ENCODE results near the gene KCNH5. TPM values are rescaled to one million over a fixed set of nuclear protein-coding genes. Genes with fewer than 3 reads are reported as not detected.
A peak's percentile ranks its signal among the peaks of the same experiment; 100 is the strongest.

Gene KCNH5
- total and polyA plus RNA-seq, 9 of the 15 experiments (the other 6 are each of a cell fraction or from before 2014, with no cell fraction given) = 1.1 to 2.4 (median 1.4) TPM

DNA sequence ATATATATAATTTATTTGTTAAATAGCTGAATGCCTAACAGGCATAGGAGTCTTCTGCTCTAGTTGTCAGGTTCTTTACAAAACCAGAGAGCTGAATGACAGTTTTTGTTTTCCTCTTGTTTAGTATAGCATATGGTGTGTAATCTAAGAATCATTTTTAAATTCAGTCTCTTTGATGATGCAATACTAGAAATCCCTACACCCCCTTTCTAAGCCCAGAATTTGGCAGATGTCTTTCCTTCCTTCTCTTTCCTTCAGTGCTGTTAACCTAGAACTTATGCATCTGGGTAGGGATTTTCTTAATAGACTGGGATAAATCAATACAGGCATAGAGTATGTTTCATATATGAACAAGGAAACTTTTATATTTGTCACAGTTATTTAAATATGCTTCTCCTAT, 198.1 kb downstream of the KCNH5 start:
- Histone ChIP-seq H3K4me1 (replicated peaks in 1 of 2; ENCODE audit: control insufficient read depth in 2 of 2, insufficient read depth in 2 of 2, low read length in 2 of 2) (no peaks in the 10 kb centered on the region), H2AFZ (ENCODE audit: low read depth, low read length) (no peak overlapping the region), H3K27me3 (ENCODE audit: control insufficient read depth in 2 of 2, insufficient read depth in 2 of 2, low read length in 2 of 2) (no peaks in the 10 kb centered on the region), H3K9me3 (replicated peaks; ENCODE audit: control insufficient read depth, insufficient read depth, low read depth, low read length) (no peaks in the 10 kb centered on the region), H3K4me2 (ENCODE audit: insufficient read depth, low read length) (no peak overlapping the region), H3K9me1 (ENCODE audit: control insufficient read depth, insufficient read depth, low read length) (no peaks in the 10 kb centered on the region), H3K4me3 (no peak overlapping the region), H3K9ac (ENCODE audit: insufficient read depth in 1 of 2, low read depth in 2 of 2, low read length in 2 of 2) (no peak overlapping the region), H3K36me3 (ENCODE audit: control insufficient read depth, insufficient read depth, low read length) (no peaks in the 10 kb centered on the region), H3K27ac (ENCODE audit: extremely low read depth, low read depth, low read length) (no peak overlapping the region), H4K20me1 (replicated peaks; ENCODE audit: control insufficient read depth, insufficient read depth, low read length) (no peaks in the 10 kb centered on the region), H3K79me2 (ENCODE audit: control insufficient read depth, insufficient read depth, low read length) (no peaks in the 10 kb centered on the region)
- intact Hi-C loops (cut with micrococcal nuclease) = no loop called here
- ChIA-PET POLR2A (no interaction called here), CTCF (ENCODE audit: low intra/inter-chr PET ratio) (no interaction called here)
- DNase-seq (ENCODE audit: extremely low read depth in 1 of 4, low spot score in 3 of 4) (no peak), FAIRE-seq (no peak), ATAC-seq (no peak)
- TF ChIP-seq ZBTB17 (CRISPR knock-in tag; IDR thresholded peaks at IDR 0.05) = no peak
- peak; percentile 29; the same call in 1 of the 2 replicates for TF ChIP-seq ATF3 (IDR thresholded peaks at IDR 0.05)
- no peak for TF ChIP-seq ATF3 (CRISPR knock-in tag; conservative IDR thresholded peaks at IDR 0.05)
- no peak for TF ChIP-seq HDAC3 (IDR thresholded peaks at IDR 0.05; ENCODE audit: borderline replicate concordance, partially characterized antibody)
- TF ChIP-seq CEBPG (CRISPR knock-in tag; IDR thresholded peaks at IDR 0.05) = no peak
- peak in 1 of 2 experiments; percentile 68; a peak in 2 of 4 replicates for TF ChIP-seq CEBPG (tag; conservative IDR thresholded peaks at IDR 0.05 in 1 of 2, IDR thresholded peaks at IDR 0.05 in 1 of 2)
- TF ChIP-seq BCL6 (CRISPR knock-in tag; IDR thresholded peaks at IDR 0.05) = no peak
- TF ChIP-seq TSC22D4 (tag; IDR thresholded peaks at IDR 0.05) = no peak
- TF ChIP-seq RBBP5 (IDR thresholded peaks at IDR 0.05; ENCODE audit: borderline replicate concordance, insufficient read depth, low read length, poor library complexity, severe bottlenecking) = no peak
- TF ChIP-seq NR2F6 (CRISPR knock-in tag; IDR thresholded peaks at IDR 0.05) = no peak
- TF ChIP-seq, protein P1, sequence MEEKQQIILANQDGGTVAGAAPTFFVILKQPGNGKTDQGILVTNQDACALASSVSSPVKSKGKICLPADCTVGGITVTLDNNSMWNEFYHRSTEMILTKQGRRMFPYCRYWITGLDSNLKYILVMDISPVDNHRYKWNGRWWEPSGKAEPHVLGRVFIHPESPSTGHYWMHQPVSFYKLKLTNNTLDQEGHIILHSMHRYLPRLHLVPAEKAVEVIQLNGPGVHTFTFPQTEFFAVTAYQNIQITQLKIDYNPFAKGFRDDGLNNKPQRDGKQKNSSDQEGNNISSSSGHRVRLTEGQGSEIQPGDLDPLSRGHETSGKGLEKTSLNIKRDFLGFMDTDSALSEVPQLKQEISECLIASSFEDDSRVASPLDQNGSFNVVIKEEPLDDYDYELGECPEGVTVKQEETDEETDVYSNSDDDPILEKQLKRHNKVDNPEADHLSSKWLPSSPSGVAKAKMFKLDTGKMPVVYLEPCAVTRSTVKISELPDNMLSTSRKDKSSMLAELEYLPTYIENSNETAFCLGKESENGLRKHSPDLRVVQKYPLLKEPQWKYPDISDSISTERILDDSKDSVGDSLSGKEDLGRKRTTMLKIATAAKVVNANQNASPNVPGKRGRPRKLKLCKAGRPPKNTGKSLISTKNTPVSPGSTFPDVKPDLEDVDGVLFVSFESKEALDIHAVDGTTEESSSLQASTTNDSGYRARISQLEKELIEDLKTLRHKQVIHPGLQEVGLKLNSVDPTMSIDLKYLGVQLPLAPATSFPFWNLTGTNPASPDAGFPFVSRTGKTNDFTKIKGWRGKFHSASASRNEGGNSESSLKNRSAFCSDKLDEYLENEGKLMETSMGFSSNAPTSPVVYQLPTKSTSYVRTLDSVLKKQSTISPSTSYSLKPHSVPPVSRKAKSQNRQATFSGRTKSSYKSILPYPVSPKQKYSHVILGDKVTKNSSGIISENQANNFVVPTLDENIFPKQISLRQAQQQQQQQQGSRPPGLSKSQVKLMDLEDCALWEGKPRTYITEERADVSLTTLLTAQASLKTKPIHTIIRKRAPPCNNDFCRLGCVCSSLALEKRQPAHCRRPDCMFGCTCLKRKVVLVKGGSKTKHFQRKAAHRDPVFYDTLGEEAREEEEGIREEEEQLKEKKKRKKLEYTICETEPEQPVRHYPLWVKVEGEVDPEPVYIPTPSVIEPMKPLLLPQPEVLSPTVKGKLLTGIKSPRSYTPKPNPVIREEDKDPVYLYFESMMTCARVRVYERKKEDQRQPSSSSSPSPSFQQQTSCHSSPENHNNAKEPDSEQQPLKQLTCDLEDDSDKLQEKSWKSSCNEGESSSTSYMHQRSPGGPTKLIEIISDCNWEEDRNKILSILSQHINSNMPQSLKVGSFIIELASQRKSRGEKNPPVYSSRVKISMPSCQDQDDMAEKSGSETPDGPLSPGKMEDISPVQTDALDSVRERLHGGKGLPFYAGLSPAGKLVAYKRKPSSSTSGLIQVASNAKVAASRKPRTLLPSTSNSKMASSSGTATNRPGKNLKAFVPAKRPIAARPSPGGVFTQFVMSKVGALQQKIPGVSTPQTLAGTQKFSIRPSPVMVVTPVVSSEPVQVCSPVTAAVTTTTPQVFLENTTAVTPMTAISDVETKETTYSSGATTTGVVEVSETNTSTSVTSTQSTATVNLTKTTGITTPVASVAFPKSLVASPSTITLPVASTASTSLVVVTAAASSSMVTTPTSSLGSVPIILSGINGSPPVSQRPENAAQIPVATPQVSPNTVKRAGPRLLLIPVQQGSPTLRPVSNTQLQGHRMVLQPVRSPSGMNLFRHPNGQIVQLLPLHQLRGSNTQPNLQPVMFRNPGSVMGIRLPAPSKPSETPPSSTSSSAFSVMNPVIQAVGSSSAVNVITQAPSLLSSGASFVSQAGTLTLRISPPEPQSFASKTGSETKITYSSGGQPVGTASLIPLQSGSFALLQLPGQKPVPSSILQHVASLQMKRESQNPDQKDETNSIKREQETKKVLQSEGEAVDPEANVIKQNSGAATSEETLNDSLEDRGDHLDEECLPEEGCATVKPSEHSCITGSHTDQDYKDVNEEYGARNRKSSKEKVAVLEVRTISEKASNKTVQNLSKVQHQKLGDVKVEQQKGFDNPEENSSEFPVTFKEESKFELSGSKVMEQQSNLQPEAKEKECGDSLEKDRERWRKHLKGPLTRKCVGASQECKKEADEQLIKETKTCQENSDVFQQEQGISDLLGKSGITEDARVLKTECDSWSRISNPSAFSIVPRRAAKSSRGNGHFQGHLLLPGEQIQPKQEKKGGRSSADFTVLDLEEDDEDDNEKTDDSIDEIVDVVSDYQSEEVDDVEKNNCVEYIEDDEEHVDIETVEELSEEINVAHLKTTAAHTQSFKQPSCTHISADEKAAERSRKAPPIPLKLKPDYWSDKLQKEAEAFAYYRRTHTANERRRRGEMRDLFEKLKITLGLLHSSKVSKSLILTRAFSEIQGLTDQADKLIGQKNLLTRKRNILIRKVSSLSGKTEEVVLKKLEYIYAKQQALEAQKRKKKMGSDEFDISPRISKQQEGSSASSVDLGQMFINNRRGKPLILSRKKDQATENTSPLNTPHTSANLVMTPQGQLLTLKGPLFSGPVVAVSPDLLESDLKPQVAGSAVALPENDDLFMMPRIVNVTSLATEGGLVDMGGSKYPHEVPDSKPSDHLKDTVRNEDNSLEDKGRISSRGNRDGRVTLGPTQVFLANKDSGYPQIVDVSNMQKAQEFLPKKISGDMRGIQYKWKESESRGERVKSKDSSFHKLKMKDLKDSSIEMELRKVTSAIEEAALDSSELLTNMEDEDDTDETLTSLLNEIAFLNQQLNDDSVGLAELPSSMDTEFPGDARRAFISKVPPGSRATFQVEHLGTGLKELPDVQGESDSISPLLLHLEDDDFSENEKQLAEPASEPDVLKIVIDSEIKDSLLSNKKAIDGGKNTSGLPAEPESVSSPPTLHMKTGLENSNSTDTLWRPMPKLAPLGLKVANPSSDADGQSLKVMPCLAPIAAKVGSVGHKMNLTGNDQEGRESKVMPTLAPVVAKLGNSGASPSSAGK (IDR thresholded peaks at IDR 0.05) = no peak
- BruUV-seq (replicated peaks) = no TSS peak
- in situ Hi-C loops (cut with MboI) = no loop called here
